Pancreas (tissue), 10 donors: Measurements from ENCODE around the gene DYNLL2. TPM values are rescaled to one million over a fixed set of nuclear protein-coding genes. Genes with fewer than 3 reads are reported as not detected.

ENCODE experiments used
- ATAC-seq, 4 donors: fragments of 200-7000 bp; cut with Tn5 transposase; one replicate each; pipeline versions ENCODE4 v1.8.0 to v1.9.1; 2020; ENCODE audit warnings: mild to moderate bottlenecking in 4 of 4, moderate library complexity in 4 of 4
- DNase-seq, 6 donors: peaks; one replicate each; pipeline ENCODE4 v3.0.0-alpha.2; 2020
- FAIRE-seq: peaks from 2 replicates; lab custom pipeline; 2012; peaks lifted over from hg19 to GRCh38; lab: Jason Lieb, UNC
- H3K27ac ChIP-seq, 4 donors: fragments of 200-600 bp; sonication (generic); 1 replicate in 3 of 4; 2 replicates in 1 of 4; pipeline versions ENCODE4 v1.5.0 to v1.8.0; 2020
- H3K27me3 ChIP-seq, 4 donors: fragments of 200-600 bp; one replicate each; pipeline ENCODE4 v1.8.0; 2021
- H3K36me3 ChIP-seq, 3 donors: fragments of 200-600 bp; sonication (generic) in 1 of 3; one replicate each; pipeline versions ENCODE4 v1.5.0 to v1.8.0; 2020 to 2021
- H3K4me1 ChIP-seq, 3 donors: fragments of 200-600 bp; one replicate each; pipeline ENCODE4 v1.8.0; 2021
- H3K4me3 ChIP-seq, 4 donors: fragments of 200-600 bp; sonication (generic) in 2 of 4; one replicate each; pipeline versions ENCODE4 v1.5.0 to v1.8.0; 2020 to 2021
- H3K9me3 ChIP-seq, 4 donors: fragments of 200-600 bp; one replicate each; pipeline ENCODE4 v1.8.0; 2021
- WGBS, 2 donors: extraction: QIAGEN DNeasy Blood & Tissue Kit; methylation state at CpG; one replicate each; pipeline ENCODE4 v1.1.7; 2013; 5-methylcytosine and 5-hydroxymethylcytosine counted together
- intact Hi-C, 3 donors: fragments of 100-400 bp; cut with DNase I; formaldehyde crosslinking; loops; one replicate each; pipeline versions ENCODE4 v1.11.1 to v1.14.2; 2022
- polyA plus RNA-seq, 2 donors: library from polyadenylated mRNA; stranded (reverse); fragments of 200-250 nt; gene quantifications; one replicate each; pipeline ENCODE4 v1.2.3, GENCODE V29; 2013
- total RNA-seq, 6 donors: library from RNA; stranded (reverse); fragmentation: NEBNext Ultra II Directional in 4 of 6; extraction: Animal tissue kit (Norgen Biotek cat#: 25700) in 4 of 6; gene quantifications; one replicate each; pipeline versions ENCODE4 v1.2.1 to v1.2.4, GENCODE V29; 2021 to 2023
- TF ChIP-seq, protein P1 (sequence below), 4 donors: fragments of 200-600 bp; sonication (generic) in 3 of 4; IDR thresholded peaks; one replicate each; pipeline versions ENCODE4 v1.5.0 to v1.8.0; 2021; ENCODE audit warnings: antibody characterized with exemption in 4 of 4
- donor health status: healthy with polysubstance abuse.
- donor health status: DM: no; HTN: no; CAD: no; lungs with moderate emphysema.
- donor health status: DM: no; HTN: no; CAD: no.
- donor health status: control.
- donor health status: control.
- donor health status: Bipolar disorder and iron deficiency.
- donor health status: DM: yes; HTN: yes; CAD: no.
- donor health status: DM: no; HTN: no; CAD: no.
- donor health status: DM: no; HTN: no; CAD: no.
- donor health status: DM: yes; HTN: yes; CAD: no.

DYNLL2 gene
- total RNA-seq: 10 to 100 TPM; 10.7 to 17.9 (median 12.5) TPM
- 10 to 100 TPM; 13.8 to 20.5 TPM for polyA plus RNA-seq

- peak; percentile 88 to 93 (median 89) for ATAC-seq
- no peak for FAIRE-seq
- DNase-seq: peak; percentile 92 to 97 (median 94)
- H3K9me3 ChIP-seq: no peaks in the 10 kb centered on the region
- TF ChIP-seq, protein P1, sequence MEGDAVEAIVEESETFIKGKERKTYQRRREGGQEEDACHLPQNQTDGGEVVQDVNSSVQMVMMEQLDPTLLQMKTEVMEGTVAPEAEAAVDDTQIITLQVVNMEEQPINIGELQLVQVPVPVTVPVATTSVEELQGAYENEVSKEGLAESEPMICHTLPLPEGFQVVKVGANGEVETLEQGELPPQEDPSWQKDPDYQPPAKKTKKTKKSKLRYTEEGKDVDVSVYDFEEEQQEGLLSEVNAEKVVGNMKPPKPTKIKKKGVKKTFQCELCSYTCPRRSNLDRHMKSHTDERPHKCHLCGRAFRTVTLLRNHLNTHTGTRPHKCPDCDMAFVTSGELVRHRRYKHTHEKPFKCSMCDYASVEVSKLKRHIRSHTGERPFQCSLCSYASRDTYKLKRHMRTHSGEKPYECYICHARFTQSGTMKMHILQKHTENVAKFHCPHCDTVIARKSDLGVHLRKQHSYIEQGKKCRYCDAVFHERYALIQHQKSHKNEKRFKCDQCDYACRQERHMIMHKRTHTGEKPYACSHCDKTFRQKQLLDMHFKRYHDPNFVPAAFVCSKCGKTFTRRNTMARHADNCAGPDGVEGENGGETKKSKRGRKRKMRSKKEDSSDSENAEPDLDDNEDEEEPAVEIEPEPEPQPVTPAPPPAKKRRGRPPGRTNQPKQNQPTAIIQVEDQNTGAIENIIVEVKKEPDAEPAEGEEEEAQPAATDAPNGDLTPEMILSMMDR (IDR thresholded peaks at IDR 0.05): no peak
- peak within 1 kb of the TSS; percentile 95 to 98 (median 97) for H3K4me3 ChIP-seq
- WGBS, 2 donors: 1 to 5% methylated on average over 11 to 45 of the region's 45 CpGs
- no peaks in the 10 kb centered on the region for H3K36me3 ChIP-seq
- intact Hi-C loops: loop anchor here in 1 of 3 donors (10.0 kb wide), 1 partner anchor 218 kb away; no protein-coding TSS in a partner anchor
- peak within 1 kb of the TSS; percentile 83 to 90 (median 86) for H3K27ac ChIP-seq
- peaks cover 6 to 23% (median 16%) of the 10 kb centered on the region in 3 donors for H3K4me1 ChIP-seq
- H3K27me3 ChIP-seq: no peaks in the 10 kb centered on the region
Observed at GRCh38 chr17:58082870-58083490, at the start of gene DYNLL2. Gene DYNLL2, plus strand, starts transcription at chr17:58083419. Its CDS starts 3,672 bp downstream, at chr17:58087091.

DNA sequence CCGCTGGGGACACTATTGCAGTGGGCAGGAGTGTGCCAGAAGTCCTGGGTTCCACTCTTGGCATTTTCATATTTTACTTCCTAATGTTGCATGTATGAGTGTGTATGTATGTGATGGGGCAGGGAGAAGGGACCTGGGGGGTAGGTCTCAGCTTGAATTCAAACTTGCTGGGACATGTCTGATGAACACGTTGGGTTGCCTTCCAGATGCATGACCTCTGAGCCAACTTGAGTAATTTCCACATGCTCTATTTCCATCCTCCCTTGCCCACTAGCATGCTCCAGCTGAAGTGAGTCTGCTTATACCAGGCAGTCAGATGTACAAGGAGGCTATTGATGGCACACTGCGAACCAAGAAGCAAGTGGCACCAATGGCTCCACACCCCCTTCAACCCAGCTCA lies 43.2 kb upstream of the DYNLL2 start:
- H3K4me3 ChIP-seq: no peak overlapping the region
- no peaks in the 10 kb centered on the region for H3K36me3 ChIP-seq
- no peaks in the 10 kb centered on the region for H3K9me3 ChIP-seq
- TF ChIP-seq, protein P1 (IDR thresholded peaks at IDR 0.05): no peak
- H3K4me1 ChIP-seq: peaks cover 0 to 3% (median 0%) of the 10 kb centered on the region in 3 donors
- DNase-seq: no peak
- FAIRE-seq: no peak
- no peaks in the 10 kb centered on the region for H3K27me3 ChIP-seq
- intact Hi-C loops: no loop called here
- ATAC-seq: no peak
- 78 to 83% methylated on average over 3 of the region's 3 CpGs for WGBS, 2 donors
- H3K27ac ChIP-seq: no peak overlapping the region

GRCh38 chr17:58040386-58040785 lies 42.8 kb upstream of the DYNLL2 start:
- no peaks in the 10 kb centered on the region for H3K9me3 ChIP-seq
- ATAC-seq (no peak), DNase-seq (no peak), FAIRE-seq (no peak)
- H3K4me3 ChIP-seq: no peak overlapping the region
- H3K27me3 ChIP-seq: no peaks in the 10 kb centered on the region
- intact Hi-C loops: no loop called here
- H3K36me3 ChIP-seq: no peaks in the 10 kb centered on the region
- peaks cover 0 to 3% (median 0%) of the 10 kb centered on the region in 3 donors for H3K4me1 ChIP-seq
- no peak overlapping the region for H3K27ac ChIP-seq
- 64 to 68% methylated on average over 8 of the region's 8 CpGs for WGBS, 2 donors
- TF ChIP-seq, protein P1 (IDR thresholded peaks at IDR 0.05): no peak

DNA sequence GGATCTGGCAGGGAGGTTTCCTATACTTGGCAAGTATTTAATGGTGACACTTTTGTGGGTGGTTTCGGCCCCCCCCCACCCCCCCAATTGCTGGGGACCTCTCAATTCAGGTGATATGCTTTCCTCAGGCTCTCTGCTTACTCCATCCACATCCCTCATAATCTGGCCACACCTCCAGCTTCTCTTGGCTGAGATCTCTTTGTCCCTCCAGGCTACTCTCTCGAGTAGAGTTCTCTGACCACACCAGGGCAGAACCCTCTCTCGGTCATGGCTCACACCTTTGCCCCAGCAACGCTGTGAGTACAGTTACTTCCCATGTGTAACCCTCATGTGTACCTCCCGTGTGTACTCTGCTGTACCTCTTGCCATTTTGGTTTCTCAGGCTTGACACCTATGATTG lies 42.1 kb upstream of the DYNLL2 start:
- Histone ChIP-seq H3K36me3 (no peaks in the 10 kb centered on the region), H3K9me3 (no peaks in the 10 kb centered on the region), H3K27me3 (no peaks in the 10 kb centered on the region), H3K4me1 (peaks cover 0 to 3% (median 0%) of the 10 kb centered on the region in 3 donors), H3K4me3 (no peak overlapping the region), H3K27ac (no peak overlapping the region)
- WGBS, 2 donors: 43 to 51% methylated on average over 5 of the region's 5 CpGs
- no peak for ATAC-seq
- no peak for FAIRE-seq
- intact Hi-C loops: no loop called here
- no peak for DNase-seq
- TF ChIP-seq, protein P1 (IDR thresholded peaks at IDR 0.05): no peak
